Fibroblast of lung (primary cell): ENCODE results near the gene IRGC. TPM values are rescaled to one million over a fixed set of nuclear protein-coding genes. Genes with fewer than 3 reads are reported as not detected.

ENCODE experiments used
- DNase-seq, 2 donors: peaks; one replicate each; pipeline versions ENCODE4 v3.0.0 to v3.0.0-alpha.2; 2010; ENCODE audit warnings: low read depth in 2 of 2
- H2AFZ ChIP-seq: 2 replicates; pipeline ENCODE4 v1.5.1; 2012; ENCODE audit warnings: low read length, control low read depth, inconsistent platforms
- H3K27ac ChIP-seq: 2 replicates; pipeline ENCODE4 v1.5.1; 2011; ENCODE audit warnings: low read length, control low read depth; ENCODE audit not compliant: insufficient read depth
- H3K27me3 ChIP-seq: 2 replicates; pipeline ENCODE4 v1.5.1; 2011; ENCODE audit warnings: mild to moderate bottlenecking, low read length; ENCODE audit not compliant: control insufficient read depth, insufficient read depth
- H3K36me3 ChIP-seq: 2 replicates; pipeline ENCODE4 v1.5.1; 2011; ENCODE audit warnings: low read length; ENCODE audit not compliant: control insufficient read depth, insufficient read depth
- H3K4me1 ChIP-seq: 2 replicates; pipeline ENCODE4 v1.5.1; 2011; ENCODE audit warnings: low read length; ENCODE audit not compliant: control insufficient read depth, insufficient read depth; ENCODE audit errors: extremely low read depth
- H3K4me2 ChIP-seq: 2 replicates; pipeline ENCODE4 v1.5.1; 2011; ENCODE audit warnings: low read length, control low read depth; ENCODE audit not compliant: insufficient read depth; ENCODE audit errors: extremely low read depth
- H3K4me3 ChIP-seq, 4 experiments: fragments of 200-600 bp in 1 of 4; sonication (generic) in 1 of 4; replicated peaks in 1 of 4; 2 replicates each; pipeline ENCODE4 v1.5.1; 2011 to 2016; ENCODE audit warnings: low read length in 4 of 4, low read depth in 3 of 4, mild to moderate bottlenecking in 3 of 4, control low read depth in 2 of 4, inconsistent platforms in 1 of 4, mixed read lengths in 1 of 4; ENCODE audit not compliant: insufficient read depth in 1 of 4; ENCODE audit errors: control extremely low read depth in 1 of 4
- H3K79me2 ChIP-seq: 2 replicates; pipeline ENCODE4 v1.5.1; 2012; ENCODE audit warnings: mild to moderate bottlenecking, low read length, inconsistent platforms; ENCODE audit not compliant: control insufficient read depth, insufficient read depth
- H3K9ac ChIP-seq: 2 replicates; pipeline ENCODE4 v1.5.1; 2011; ENCODE audit warnings: mild to moderate bottlenecking, low read length, control low read depth; ENCODE audit not compliant: insufficient read depth
- H3K9me3 ChIP-seq: 2 replicates; pipeline ENCODE4 v1.5.1; 2012; ENCODE audit warnings: low read depth, low read length; ENCODE audit not compliant: control insufficient read depth, insufficient read depth
- H4K20me1 ChIP-seq: 2 replicates; pipeline ENCODE4 v1.5.1; 2011; ENCODE audit warnings: low read length; ENCODE audit not compliant: control insufficient read depth, insufficient read depth; ENCODE audit errors: extremely low read depth
- EZH2 ChIP-seq: IDR thresholded peaks from 2 replicates; pipeline ENCODE4 v1.5.1; 2012; ENCODE audit warnings: low read length, control low read depth, mild to moderate bottlenecking; ENCODE audit errors: missing control alignments
- polyA plus RNA-seq, 2 donors: library from polyadenylated mRNA; depleted of rRNA in 1 of 2; stranded (reverse) in 1 of 2; unstranded in 1 of 2; fragments of >200 nt; gene quantifications; 2 replicates each; pipeline ENCODE4 v1.2.1, GENCODE V29; 2011 to 2012; ENCODE audit warnings: missing spikeins in 1 of 2
- total RNA-seq: library from RNA; depleted of rRNA; stranded (reverse); fragments of >200 nt; gene quantifications from 2 replicates; pipeline ENCODE4 v1.2.1, GENCODE V29; 2014
- TF ChIP-seq, protein P1 (sequence below), 2 donors: IDR thresholded peaks in 1 of 2; conservative IDR thresholded peaks in 1 of 2; 1 replicate in 1 of 2; 2 replicates in 1 of 2; pipeline ENCODE4 v1.5.1; 2011 to 2012; ENCODE audit warnings: low read length in 2 of 2, control low read depth in 1 of 2, inconsistent platforms in 1 of 2, low read depth in 1 of 2, mild to moderate bottlenecking in 1 of 2

The IRGC gene
- total and polyA plus RNA-seq, 2 donors (not counting 1 experiment from before 2014, with no cell fraction given): not detected

DNA sequence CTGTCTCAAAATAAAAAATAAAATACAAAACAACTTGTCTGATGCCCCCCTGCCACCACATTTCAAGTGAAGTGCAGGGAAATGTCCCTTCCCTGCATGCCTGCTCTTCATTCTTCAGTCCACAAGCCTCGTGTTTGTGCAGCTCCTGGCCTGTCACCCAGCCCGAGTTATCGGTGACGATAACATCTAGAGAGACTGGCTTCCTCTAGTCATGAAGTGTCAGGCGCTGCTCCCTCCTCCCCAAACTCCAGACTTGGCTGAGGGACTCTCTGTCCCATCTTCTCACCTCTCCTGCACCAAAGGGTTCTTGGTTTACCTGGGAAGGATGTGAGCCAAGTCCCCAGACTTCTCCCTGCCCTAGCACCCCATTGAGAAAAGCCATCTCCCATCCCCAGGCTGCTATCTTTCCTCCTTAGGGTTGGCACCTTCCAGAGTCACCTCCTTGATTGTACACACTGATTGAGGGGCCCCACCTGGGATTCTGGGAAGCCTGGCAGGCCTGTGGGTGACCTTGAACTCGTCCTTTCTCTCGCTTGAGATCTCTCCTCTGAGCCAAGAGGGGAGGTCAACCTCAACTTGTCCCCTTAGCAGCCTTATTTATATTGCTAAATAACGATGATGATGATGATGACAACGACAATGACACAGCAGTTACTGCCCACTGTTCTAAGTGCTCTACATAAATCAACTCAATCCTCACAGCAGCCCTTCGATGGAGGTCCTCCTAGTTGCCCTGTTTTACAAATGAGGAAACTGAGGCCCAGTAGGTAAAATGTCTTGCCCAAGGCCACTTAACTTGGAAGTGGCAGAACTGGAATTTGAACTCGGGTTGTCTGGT, 32.8 kb upstream of the IRGC start:
- TF ChIP-seq, protein P1, sequence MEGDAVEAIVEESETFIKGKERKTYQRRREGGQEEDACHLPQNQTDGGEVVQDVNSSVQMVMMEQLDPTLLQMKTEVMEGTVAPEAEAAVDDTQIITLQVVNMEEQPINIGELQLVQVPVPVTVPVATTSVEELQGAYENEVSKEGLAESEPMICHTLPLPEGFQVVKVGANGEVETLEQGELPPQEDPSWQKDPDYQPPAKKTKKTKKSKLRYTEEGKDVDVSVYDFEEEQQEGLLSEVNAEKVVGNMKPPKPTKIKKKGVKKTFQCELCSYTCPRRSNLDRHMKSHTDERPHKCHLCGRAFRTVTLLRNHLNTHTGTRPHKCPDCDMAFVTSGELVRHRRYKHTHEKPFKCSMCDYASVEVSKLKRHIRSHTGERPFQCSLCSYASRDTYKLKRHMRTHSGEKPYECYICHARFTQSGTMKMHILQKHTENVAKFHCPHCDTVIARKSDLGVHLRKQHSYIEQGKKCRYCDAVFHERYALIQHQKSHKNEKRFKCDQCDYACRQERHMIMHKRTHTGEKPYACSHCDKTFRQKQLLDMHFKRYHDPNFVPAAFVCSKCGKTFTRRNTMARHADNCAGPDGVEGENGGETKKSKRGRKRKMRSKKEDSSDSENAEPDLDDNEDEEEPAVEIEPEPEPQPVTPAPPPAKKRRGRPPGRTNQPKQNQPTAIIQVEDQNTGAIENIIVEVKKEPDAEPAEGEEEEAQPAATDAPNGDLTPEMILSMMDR (conservative IDR thresholded peaks at IDR 0.05 in 1 of 2, IDR thresholded peaks at IDR 0.05 in 1 of 2; ENCODE audit: low read depth in 1 of 2, low read length in 2 of 2): no peak
- no peak for TF ChIP-seq EZH2
- H3K27me3 ChIP-seq: no peaks in the 10 kb centered on the region
- no peak overlapping the region for H3K4me2 ChIP-seq
- no peak overlapping the region for H3K27ac ChIP-seq
- H2AFZ ChIP-seq: no peak overlapping the region
- no peaks in the 10 kb centered on the region for H3K4me1 ChIP-seq
- H3K4me3 ChIP-seq: no peak overlapping the region
- no peaks in the 10 kb centered on the region for H3K9me3 ChIP-seq
- DNase-seq: no peak
- H4K20me1 ChIP-seq: no peaks in the 10 kb centered on the region
- no peaks in the 10 kb centered on the region for H3K36me3 ChIP-seq
- no peaks in the 10 kb centered on the region for H3K79me2 ChIP-seq
- H3K9ac ChIP-seq: no peak overlapping the region

DNA sequence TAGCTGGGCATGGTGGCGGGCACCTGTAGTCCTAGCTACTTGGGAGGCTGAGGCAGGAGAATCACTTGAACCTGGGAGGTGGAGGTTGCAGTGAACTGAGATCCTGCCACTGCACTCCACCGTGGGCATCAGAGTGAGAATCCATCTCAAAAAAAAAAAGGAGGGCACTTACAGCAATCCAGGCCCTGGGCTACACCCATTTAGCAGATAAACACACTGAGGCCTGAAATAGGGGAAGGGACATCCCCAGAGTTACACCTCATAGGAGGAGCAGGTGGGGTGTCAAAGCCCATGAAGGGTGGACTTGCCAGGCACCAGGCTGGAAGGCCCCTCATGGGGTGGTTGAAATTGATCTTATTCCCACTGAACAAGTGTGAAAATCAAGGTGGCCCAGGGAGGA, 32.0 kb upstream of the IRGC start:
- no peaks in the 10 kb centered on the region for H3K79me2 ChIP-seq
- H4K20me1 ChIP-seq: no peaks in the 10 kb centered on the region
- H2AFZ ChIP-seq: no peak overlapping the region
- H3K4me1 ChIP-seq: no peaks in the 10 kb centered on the region
- H3K4me2 ChIP-seq: no peak overlapping the region
- H3K4me3 ChIP-seq: no peak overlapping the region
- H3K36me3 ChIP-seq: no peaks in the 10 kb centered on the region
- H3K27me3 ChIP-seq: no peaks in the 10 kb centered on the region
- no peak for DNase-seq
- TF ChIP-seq, protein P1 (conservative IDR thresholded peaks at IDR 0.05 in 1 of 2, IDR thresholded peaks at IDR 0.05 in 1 of 2; ENCODE audit: low read depth in 1 of 2, low read length in 2 of 2): no peak
- no peak for TF ChIP-seq EZH2
- no peak overlapping the region for H3K9ac ChIP-seq
- H3K27ac ChIP-seq: no peak overlapping the region
- H3K9me3 ChIP-seq: no peaks in the 10 kb centered on the region

DNA sequence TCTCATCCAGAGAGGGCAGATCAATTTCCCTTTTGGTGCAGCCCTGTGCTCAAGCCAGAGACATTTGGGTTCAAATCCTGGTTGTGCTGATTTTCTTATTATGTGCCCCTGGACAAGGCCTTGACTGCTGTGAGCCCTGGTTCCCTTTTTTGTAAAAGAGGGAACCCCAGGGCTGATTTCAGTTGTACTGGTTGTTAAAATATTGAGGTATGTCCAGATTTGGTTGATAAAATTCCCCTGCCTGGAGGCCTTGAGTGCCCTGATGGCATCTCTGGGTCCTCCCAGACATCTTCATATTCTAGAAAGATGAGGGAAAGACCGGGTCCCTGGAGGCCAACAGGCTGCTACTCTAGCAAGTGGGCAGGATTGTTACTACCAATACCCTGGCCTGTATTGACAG, 31.6 kb upstream of the IRGC start:
- no peaks in the 10 kb centered on the region for H3K4me1 ChIP-seq
- H3K27ac ChIP-seq: no peak overlapping the region
- no peaks in the 10 kb centered on the region for H3K36me3 ChIP-seq
- H4K20me1 ChIP-seq: no peaks in the 10 kb centered on the region
- no peaks in the 10 kb centered on the region for H3K79me2 ChIP-seq
- no peaks in the 10 kb centered on the region for H3K9me3 ChIP-seq
- H3K9ac ChIP-seq: no peak overlapping the region
- H3K4me3 ChIP-seq: no peak overlapping the region
- TF ChIP-seq, protein P1 (conservative IDR thresholded peaks at IDR 0.05 in 1 of 2, IDR thresholded peaks at IDR 0.05 in 1 of 2; ENCODE audit: low read depth in 1 of 2, low read length in 2 of 2): no peak
- TF ChIP-seq EZH2: no peak
- DNase-seq: no peak
- H3K4me2 ChIP-seq: no peak overlapping the region
- no peak overlapping the region for H2AFZ ChIP-seq
- no peaks in the 10 kb centered on the region for H3K27me3 ChIP-seq
